Gastrocnemius medialis (tissue), 4 donors: ENCODE results near the gene HRNR. TPM values are rescaled to one million over a fixed set of nuclear protein-coding genes. Genes with fewer than 3 reads are reported as not detected.

Source experiments
- ATAC-seq, 2 donors: fragments of 150-250 bp; one replicate each; pipeline ENCODE4 v1.9.1; 2016
- DNase-seq, 2 donors: peaks; one replicate each; pipeline ENCODE4 v3.0.0-alpha.2; 2019
- H3K27ac ChIP-seq, 4 donors: fragments of 200-600 bp; sonication (generic); 1 replicate in 1 of 4; 2 replicates in 3 of 4; pipeline ENCODE4 v1.5.1; 2016 to 2018; ENCODE audit warnings: mild to moderate bottlenecking in 2 of 4, moderate library complexity in 1 of 4
- H3K27me3 ChIP-seq, 3 donors: fragments of 200-600 bp; sonication (generic) in 2 of 3; 1 replicate in 1 of 3; 2 replicates in 2 of 3; pipeline versions ENCODE4 v1.5.1 to v1.6.0; 2016 to 2019; ENCODE audit warnings: mild to moderate bottlenecking in 1 of 3, moderate library complexity in 1 of 3
- H3K36me3 ChIP-seq, 2 donors: fragments of 200-600 bp; sonication (generic) in 1 of 2; one replicate each; pipeline ENCODE4 v1.5.1; 2017 to 2018
- H3K4me1 ChIP-seq, 2 donors: fragments of 200-600 bp; sonication (generic) in 1 of 2; one replicate each; pipeline ENCODE4 v1.5.1; 2016 to 2017; ENCODE audit warnings: mild to moderate bottlenecking in 2 of 2
- H3K4me3 ChIP-seq, 4 donors: fragments of 200-600 bp; sonication (generic) in 3 of 4; 1 replicate in 1 of 4; 2 replicates in 3 of 4; pipeline ENCODE4 v1.5.1; 2016 to 2019; ENCODE audit warnings: mild to moderate bottlenecking in 2 of 4
- H3K9me3 ChIP-seq, 3 donors: fragments of 200-600 bp; sonication (generic) in 2 of 3; 1 replicate in 1 of 3; 2 replicates in 2 of 3; pipeline ENCODE4 v1.5.1; 2016 to 2019
- POLR2A ChIP-seq, 2 donors: fragments of 450-650 bp; IDR thresholded peaks; one replicate each; pipeline ENCODE4 v1.6.1; 2017; ENCODE audit warnings: antibody characterized with exemption in 2 of 2, mild to moderate bottlenecking in 2 of 2, moderate library complexity in 2 of 2
- in situ Hi-C, 4 donors: fragments of 200-750 bp; cut with MboI; loops; one replicate each; pipeline versions ENCODE4 v1.15.0 to v1.8.0; 2017; ENCODE audit warnings: low sequenced_read_pairs in 4 of 4
- intact Hi-C: fragments of 100-400 bp; cut with DNase I; formaldehyde crosslinking; loops from one replicate; pipeline ENCODE4 v1.15.1; 2023; ENCODE audit warnings: low total_unique reads
- total RNA-seq, 4 donors: library from RNA; depleted of rRNA; stranded (reverse); fragments of >200 nt; gene quantifications; one replicate each; pipeline versions ENCODE4 v1.1.0 to v1.2.3, GENCODE V29; 2016
- TF ChIP-seq, protein P1 (sequence below), 5 experiments: fragments of 450-650 bp in 3 of 5; fragments of 200-600 bp in 2 of 5; sonication (generic) in 2 of 5; IDR thresholded peaks in 4 of 5; conservative IDR thresholded peaks in 1 of 5; 1 replicate in 4 of 5; 2 replicates in 1 of 5; pipeline ENCODE4 v1.5.1; 2016 to 2019; ENCODE audit warnings: antibody characterized with exemption in 5 of 5, mild to moderate bottlenecking in 3 of 5, moderate library complexity in 3 of 5

The HRNR gene
- total RNA-seq, 4 donors from 2014 or later, result not detected

DNA sequence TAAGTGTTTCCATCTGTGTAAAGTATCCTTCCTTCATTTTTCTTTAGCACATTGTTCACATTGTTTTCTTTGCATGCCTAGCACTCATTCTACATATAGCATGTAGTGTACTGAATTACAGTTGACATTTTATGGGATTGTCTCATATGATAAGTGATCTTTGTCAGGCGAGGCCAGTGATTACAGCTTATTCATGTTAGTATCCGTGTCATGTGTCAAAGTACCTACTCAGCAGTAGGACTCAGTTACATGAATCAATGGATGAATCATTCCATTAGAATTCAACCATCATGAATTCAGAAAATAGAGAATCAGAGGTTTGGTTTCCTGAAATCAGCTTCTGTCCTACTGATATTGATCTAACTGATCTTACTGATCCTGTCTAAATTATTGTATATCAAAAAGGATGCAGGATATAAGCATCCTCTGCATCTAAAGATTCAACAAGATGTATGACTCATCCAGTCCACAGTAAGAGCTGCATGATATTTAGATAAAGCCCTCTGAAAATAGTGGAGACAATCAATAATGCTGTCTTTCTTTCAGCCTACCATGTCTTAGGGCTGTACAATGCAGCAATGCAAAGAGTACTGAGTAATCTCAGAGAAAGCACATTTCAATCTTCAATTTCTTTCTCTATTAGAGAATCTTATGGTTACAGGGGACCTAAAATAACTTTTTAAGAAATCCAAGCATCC lies 20.7 kb upstream of the HRNR start:
- in situ Hi-C loops, result no loop called here
- no peak for DNase-seq

DNA sequence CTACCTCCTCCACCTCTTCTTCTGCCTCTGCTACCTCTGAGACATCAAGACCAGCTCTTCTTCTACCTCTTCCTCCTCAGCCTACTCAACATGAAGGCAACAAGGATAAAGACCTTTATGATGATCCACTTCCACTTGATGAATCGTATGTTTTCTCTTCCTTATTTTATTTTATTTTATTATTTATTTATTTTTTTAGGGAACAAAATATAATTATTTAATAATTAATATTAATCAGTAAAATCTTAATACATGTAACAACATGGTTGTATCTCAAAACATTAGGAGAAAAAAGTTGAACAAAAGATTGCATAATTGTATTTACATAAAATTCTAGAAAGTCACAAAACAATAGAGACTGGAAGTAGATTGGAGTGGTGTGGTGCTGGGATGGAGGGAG lies 13.1 kb upstream of the HRNR start:
- ATAC-seq, result no peak
- intact Hi-C loops (no loop called here), in situ Hi-C loops (no loop called here)
- H3K27me3 ChIP-seq, result no peaks in the 10 kb centered on the region
- H3K36me3 ChIP-seq, result no peaks in the 10 kb centered on the region
- H3K4me3 ChIP-seq, result no peak overlapping the region
- TF ChIP-seq POLR2A (IDR thresholded peaks at IDR 0.05), result no peak
- TF ChIP-seq, protein P1, sequence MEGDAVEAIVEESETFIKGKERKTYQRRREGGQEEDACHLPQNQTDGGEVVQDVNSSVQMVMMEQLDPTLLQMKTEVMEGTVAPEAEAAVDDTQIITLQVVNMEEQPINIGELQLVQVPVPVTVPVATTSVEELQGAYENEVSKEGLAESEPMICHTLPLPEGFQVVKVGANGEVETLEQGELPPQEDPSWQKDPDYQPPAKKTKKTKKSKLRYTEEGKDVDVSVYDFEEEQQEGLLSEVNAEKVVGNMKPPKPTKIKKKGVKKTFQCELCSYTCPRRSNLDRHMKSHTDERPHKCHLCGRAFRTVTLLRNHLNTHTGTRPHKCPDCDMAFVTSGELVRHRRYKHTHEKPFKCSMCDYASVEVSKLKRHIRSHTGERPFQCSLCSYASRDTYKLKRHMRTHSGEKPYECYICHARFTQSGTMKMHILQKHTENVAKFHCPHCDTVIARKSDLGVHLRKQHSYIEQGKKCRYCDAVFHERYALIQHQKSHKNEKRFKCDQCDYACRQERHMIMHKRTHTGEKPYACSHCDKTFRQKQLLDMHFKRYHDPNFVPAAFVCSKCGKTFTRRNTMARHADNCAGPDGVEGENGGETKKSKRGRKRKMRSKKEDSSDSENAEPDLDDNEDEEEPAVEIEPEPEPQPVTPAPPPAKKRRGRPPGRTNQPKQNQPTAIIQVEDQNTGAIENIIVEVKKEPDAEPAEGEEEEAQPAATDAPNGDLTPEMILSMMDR (IDR thresholded peaks at IDR 0.05 in 4 of 5, conservative IDR thresholded peaks at IDR 0.05 in 1 of 5), result no peak
- DNase-seq, result no peak
- no peaks in the 10 kb centered on the region for H3K9me3 ChIP-seq
- no peak overlapping the region for H3K27ac ChIP-seq
- H3K4me1 ChIP-seq, result no peaks in the 10 kb centered on the region

More for the DNA sequence above, 20.7 kb upstream of the HRNR start:
- H3K36me3 ChIP-seq, result no peaks in the 10 kb centered on the region
- no peak for ATAC-seq
- no peaks in the 10 kb centered on the region for H3K27me3 ChIP-seq
- intact Hi-C loops, result no loop called here
- no peaks in the 10 kb centered on the region for H3K9me3 ChIP-seq
- H3K4me3 ChIP-seq, result no peak overlapping the region
- H3K4me1 ChIP-seq, result no peaks in the 10 kb centered on the region
- TF ChIP-seq, protein P1 (IDR thresholded peaks at IDR 0.05 in 4 of 5, conservative IDR thresholded peaks at IDR 0.05 in 1 of 5), result no peak
- no peak for TF ChIP-seq POLR2A (IDR thresholded peaks at IDR 0.05)
- H3K27ac ChIP-seq, result no peak overlapping the region

GRCh38 chr1:152228831-152229230 lies 4.8 kb upstream of the HRNR start:
- Histone ChIP-seq H3K36me3 (no peaks in the 10 kb centered on the region), H3K27me3 (no peaks in the 10 kb centered on the region), H3K9me3 (no peaks in the 10 kb centered on the region), H3K4me3 (no peak overlapping the region), H3K27ac (no peak overlapping the region), H3K4me1 (no peaks in the 10 kb centered on the region)
- intact Hi-C loops (no loop called here), in situ Hi-C loops (no loop called here)
- no peak for TF ChIP-seq POLR2A (IDR thresholded peaks at IDR 0.05)
- TF ChIP-seq, protein P1 (IDR thresholded peaks at IDR 0.05 in 4 of 5, conservative IDR thresholded peaks at IDR 0.05 in 1 of 5), result no peak
- DNase-seq (no peak), ATAC-seq (no peak)

- H3K9me3 ChIP-seq, result no peaks in the 10 kb centered on the region
- TF ChIP-seq, protein P1 (IDR thresholded peaks at IDR 0.05 in 4 of 5, conservative IDR thresholded peaks at IDR 0.05 in 1 of 5), result no peak
- TF ChIP-seq POLR2A (IDR thresholded peaks at IDR 0.05), result no peak
- H3K36me3 ChIP-seq, result no peaks in the 10 kb centered on the region
- DNase-seq (no peak), ATAC-seq (no peak)
- intact Hi-C loops (no loop called here), in situ Hi-C loops (no loop called here)
- no peak overlapping the region for H3K27ac ChIP-seq
- H3K27me3 ChIP-seq, result no peaks in the 10 kb centered on the region
- no peak overlapping the region for H3K4me3 ChIP-seq
- no peaks in the 10 kb centered on the region for H3K4me1 ChIP-seq
These were observed 3.4 kb upstream of the HRNR start for GRCh38 chr1:152227310-152227928.
